Stimulated activated CD4-positive, alpha-beta T cell treated with anti-CD3 and anti-CD28 coated beads, TNF-alpha, amount 100 ng/mL, for 24 hours (primary cell): ENCODE results near the gene RFX1.
"Not testable (repeated sequence)": the region's sequence is repeated elsewhere in the genome, so short reads cannot be mapped to it uniquely, and the experiment has no call there.

Experiments used
- DNase-seq, 3 experiments: peaks; one replicate each; pipeline ENCODE4 v3.0.0-alpha.2; 2020; ENCODE audit warnings: low read depth in 3 of 3

The RFX1 gene

DNA sequence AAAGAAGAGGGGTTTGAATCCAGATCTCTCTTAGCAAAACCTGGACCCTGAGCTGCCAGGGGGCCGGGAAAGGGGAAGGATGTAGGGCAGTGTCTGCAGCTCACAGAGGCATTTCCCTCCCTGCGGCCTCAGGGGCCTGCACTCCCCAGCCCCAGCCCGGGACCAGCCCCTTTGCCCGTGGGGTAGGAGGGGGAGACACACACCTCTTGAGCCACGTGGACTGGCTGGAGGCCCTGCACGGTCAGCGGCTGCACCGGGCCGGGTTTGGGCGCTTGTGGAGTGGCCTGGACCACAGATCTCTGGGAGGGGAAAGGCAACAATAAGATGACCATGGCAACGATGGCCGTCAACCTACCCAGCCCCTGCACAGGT lies 26.9 kb downstream of the RFX1 start:
- DNase-seq, result no peak

- DNase-seq, result peak in 1 of 3 experiments; percentile 43
Observed at GRCh38 chr19:13978351-13979243, 27.5 kb downstream of the RFX1 start.

- DNase-seq, result no peak
Observed at GRCh38 chr19:13977803-13978202, 28.3 kb downstream of the RFX1 start.

DNA sequence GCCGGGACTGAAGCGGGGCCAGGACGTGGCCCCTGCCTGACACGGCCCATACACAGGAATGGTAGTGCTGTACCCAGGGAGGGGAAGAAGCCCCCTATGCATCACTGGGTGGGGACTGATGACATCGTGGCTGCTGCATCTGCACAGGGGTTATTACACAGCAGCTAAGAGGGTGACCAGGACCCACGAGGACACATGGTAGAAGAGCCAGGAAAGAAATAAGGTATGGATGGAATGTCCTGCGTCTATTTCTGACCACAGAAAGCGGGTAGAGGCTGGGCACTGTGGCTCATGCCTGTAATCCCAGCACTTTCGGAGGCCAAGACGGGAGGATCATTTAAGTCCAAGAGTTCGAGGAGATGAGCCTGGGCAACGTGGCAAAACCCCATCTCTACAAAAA lies 29.7 kb downstream of the RFX1 start:
- no peak for DNase-seq

DNA sequence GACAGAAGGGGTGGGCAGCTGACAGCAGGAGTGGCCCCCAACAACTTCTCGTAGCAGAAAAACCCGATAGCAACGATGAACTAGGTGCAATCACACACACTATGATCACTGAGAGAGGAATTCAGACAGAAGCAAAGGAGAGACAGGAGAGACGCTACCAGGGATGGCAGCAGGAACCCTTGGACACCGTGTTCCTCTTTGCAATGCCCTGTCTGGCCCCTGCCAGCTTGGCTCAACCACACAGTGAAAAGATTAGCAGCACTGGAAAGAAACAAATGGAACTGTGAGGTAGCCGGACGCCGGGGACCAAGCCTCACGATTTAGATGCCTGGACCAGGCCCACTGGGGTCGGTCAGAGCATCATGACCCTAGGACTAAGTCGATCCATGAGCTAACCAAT lies 30.2 kb downstream of the RFX1 start:
- DNase-seq, result no peak

DNA sequence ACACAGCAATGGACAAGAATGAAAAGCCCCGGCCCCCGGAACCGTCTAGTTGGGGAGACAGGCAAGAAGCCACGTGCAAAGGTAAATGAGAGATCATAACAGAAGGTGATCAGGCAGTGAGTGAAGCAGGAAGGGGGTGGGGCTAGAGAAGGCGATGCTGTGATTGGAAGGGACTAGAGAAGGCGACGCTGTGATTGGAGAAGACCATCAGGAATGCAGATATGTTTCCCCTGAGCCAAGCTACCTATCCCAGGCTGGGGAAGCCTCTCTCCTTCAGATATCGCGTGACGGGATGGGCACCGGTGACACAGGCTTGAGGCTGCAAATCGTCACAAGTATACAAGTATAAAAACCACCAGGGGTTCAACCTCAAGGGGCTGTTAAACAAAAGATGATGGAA lies 32.0 kb downstream of the RFX1 start:
- DNase-seq, result no peak

DNA sequence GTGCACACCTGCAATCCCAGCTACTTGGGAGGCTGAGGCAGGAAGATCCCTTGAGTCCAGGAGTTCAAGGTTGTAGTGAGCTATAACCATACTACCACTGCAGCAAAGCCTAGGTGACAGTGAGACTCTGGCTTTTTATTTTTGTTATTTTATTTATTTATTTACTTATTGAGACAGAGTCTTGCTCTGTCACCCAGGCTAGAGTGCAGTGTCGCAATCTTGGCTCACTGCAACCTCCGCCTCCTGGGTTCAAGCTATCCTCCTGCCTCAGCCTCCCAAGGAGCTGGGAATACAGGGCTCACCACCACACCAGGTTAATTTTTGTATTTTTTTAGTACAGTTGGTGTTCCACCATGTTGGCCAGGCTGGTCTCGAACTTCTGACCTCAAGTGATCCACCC lies 32.6 kb downstream of the RFX1 start:
- not testable (repeated sequence) for DNase-seq

DNA sequence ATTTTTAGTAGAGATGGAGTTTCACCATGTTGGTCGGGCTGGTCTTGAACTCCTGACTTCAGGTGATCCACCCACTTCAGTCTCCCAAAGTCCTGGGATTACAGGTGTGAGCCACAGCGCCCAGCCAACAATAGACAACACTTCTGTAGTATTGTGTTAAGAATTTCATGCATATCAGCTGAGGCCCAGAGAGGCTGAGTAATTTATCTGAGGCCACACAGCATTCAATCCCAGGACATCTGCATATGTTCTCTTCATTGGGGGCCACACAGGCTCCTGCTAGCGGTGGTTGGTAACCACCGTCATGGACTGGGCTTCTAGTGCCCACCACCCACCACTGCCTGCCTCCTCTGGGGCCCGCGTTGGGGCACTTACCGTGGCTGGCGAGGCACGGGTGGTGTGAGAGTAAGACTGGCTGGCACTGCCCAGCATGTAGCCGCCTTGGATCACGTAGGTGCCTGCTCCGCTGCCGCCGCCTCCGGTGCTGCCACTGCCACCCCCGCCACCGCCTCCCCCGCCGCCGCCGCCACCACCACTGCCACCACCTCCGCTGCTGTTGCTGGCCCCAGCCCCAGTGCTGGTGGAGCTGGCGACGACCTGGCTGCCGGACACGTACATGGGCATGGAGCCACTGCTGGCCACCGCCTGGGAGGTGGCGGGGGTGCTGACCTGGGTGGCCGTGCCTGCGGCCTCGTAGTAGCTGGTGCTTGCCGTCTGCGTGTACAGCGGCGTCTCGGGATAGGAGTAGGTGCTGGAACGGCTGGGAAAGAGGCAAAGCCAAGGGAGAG lies 33.6 kb downstream of the RFX1 start:
- DNase-seq, result no peak

DNA sequence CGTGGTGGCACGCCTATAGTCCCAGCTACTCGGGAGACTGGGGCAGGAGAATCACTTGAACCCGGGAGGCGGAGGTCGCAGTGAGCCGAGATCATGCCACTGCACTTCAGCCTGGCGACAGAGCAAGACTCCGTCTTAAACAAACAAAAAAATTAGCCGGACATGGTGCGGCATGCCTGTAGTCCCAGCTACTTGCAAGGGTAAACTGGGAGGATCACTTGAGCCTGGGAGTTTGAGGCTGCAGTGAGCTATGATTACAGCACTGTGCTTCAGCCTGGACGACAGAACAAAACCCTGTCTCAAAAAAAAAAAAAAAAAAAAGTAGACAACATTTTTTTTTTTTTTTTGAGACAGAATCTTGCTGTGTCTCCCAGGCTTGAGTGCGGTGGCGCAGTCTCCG lies 34.3 kb downstream of the RFX1 start:
- not testable (repeated sequence) for DNase-seq

DNA sequence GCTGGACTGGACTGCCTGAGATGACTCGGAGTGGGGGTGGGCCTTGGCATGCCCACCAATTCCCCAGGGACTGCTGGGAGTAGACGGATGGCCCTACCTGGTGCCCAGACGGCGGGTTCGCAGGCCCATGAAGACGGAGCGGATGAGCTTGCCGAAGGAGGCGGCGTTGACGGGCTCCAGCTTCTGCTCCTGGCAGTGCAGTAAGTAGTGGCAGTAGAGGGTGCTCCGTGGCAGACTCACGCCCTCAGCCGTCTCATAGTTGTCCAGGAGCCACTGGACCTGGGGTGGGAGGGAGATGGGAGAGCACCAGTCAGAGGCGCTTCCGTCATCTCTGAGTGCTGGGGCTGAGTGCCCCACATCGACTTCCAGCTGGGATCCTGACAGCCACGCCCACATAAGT lies 36.2 kb downstream of the RFX1 start:
- no peak for DNase-seq

GRCh38 chr19:13968999-13969398 lies 37.1 kb downstream of the RFX1 start:
- DNase-seq, result no peak

GRCh38 chr19:13968383-13968935 lies 37.7 kb downstream of the RFX1 start:
- no peak for DNase-seq

DNA sequence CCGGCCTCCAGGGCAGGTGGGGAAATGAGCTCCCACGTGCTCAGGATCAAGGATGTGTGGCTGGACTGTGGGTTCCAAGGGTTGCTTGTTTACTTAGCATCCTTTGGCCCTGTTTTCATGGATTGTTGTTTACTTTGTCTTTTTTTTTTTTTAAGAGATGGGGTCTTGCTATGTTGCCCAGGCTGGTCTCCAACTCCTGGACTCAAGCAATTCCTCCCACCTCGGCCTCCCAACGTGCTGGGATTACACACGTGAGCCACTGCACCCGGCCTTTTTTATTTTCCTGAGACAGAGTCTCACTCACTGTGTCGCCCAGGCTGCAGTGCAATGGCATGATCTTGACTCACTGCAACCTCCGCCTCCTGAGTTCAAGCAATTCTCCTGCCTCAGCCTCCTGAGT lies 38.9 kb downstream of the RFX1 start:
- not testable (repeated sequence) for DNase-seq

- DNase-seq, result no peak
Observed at GRCh38 chr19:13966684-13967128, 39.4 kb downstream of the RFX1 start.

- DNase-seq, result no peak
Observed at GRCh38 chr19:13965926-13966683, 40.0 kb downstream of the RFX1 start.

- no peak for DNase-seq
Observed at GRCh38 chr19:13965377-13965896, 40.7 kb downstream of the RFX1 start.

DNA sequence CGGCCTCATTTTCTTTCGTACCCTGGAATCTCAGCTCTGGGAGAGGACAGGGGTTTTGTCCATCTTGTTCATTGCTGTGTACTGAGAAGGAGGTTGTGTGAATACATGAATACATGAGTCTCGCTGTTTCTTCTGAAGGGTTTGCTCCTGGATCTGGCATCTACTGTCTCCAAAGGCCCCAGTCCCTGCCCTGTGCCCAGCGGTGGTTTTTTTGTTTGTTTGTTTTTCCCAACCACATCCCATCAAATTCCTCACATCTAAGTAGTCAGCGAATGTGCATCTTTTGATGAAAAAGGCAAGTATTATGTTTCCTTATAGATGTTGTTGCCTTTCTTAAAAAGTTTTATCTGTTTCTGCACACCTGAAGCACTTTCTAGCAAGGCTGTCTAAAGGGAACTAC lies 41.3 kb downstream of the RFX1 start:
- no peak for DNase-seq

GRCh38 chr19:13963603-13964105 lies 42.5 kb downstream of the RFX1 start:
- no peak for DNase-seq

- no peak for DNase-seq
Observed at GRCh38 chr19:13962699-13963602, 43.2 kb downstream of the RFX1 start.
